ENCODE measurements around the gene ADAMTSL5. TPM values are rescaled to one million over a fixed set of nuclear protein-coding genes. Genes with fewer than 3 reads are reported as not detected.

Gene ADAMTSL5
- total and polyA plus RNA-seq, 9 of the 15 experiments (the other 6 are each of a cell fraction or from before 2014, with no cell fraction given), result 1.0 to 11.6 (median 4.1) TPM

DNA sequence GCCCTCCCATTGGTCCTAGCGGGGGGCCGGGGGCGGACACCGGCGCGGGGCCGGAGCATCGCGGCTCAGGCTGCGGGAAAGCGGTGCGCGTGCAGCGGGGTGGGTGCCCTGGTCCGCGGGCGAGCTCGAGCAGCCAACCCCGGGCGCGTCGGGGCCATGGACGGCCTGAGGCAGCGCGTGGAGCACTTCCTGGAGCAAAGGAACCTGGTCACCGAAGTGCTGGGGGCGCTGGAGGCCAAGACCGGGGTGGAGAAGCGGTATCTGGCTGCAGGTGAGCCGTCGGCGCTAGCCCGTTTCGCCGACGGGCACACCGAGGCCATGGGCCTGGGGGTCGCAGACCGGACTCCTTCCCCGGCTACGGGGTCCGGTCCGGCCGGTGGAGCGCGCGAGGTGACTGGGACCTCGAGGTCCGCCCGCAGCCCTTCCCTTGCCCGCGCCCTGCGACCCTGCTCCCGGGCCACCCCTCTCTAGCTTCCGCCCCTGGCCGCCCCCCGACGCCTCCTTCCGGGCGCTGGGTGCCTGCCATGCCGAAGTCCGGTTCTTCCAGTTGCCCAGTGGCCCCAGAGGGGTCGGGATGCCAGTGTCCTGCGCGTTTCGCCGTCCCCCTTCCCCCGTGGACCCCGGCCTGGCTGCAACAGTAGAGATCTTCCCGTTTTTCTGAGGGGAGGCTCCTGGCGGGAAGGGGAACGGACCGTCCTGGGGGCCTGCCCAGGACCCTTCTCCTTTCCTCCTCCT lies 21.5 kb downstream of the ADAMTSL5 start, which contains the start of gene REEP6 (continued):
- TF ChIP-seq U2AF1 (optimal IDR thresholded peaks at IDR 0.05; ENCODE audit: low read depth, low read length), result no peak
- peak; percentile 81 for TF ChIP-seq FUS (optimal IDR thresholded peaks at IDR 0.05; ENCODE audit: low read depth, low read length)
- no peak for TF ChIP-seq CEBPG (CRISPR knock-in tag; IDR thresholded peaks at IDR 0.05)
- TF ChIP-seq CEBPG (tag; conservative IDR thresholded peaks at IDR 0.05 in 1 of 2, IDR thresholded peaks at IDR 0.05 in 1 of 2), result no peak
- no peak for TF ChIP-seq SETDB1 (IDR thresholded peaks at IDR 0.05; ENCODE audit: low read length)
- no peak for TF ChIP-seq MED1 (CRISPR knock-in tag; IDR thresholded peaks at IDR 0.05; ENCODE audit: borderline replicate concordance)
- TF ChIP-seq ILF3 (IDR thresholded peaks at IDR 0.05; ENCODE audit: borderline replicate concordance), result no peak
- peak in 1 of 3 experiments; percentile 23 for TF ChIP-seq YY1 (IDR thresholded peaks at IDR 0.05; ENCODE audit: borderline replicate concordance in 1 of 3, control insufficient read depth in 1 of 3, extremely low read depth in 1 of 3, insufficient read depth in 3 of 3, insufficient read length in 1 of 3, insufficient replicate concordance in 2 of 3, low read depth in 1 of 3, low read length in 2 of 3)
- no peak for TF ChIP-seq ZNF766 (CRISPR knock-in tag; conservative IDR thresholded peaks at IDR 0.05)
- TF ChIP-seq ZNF217 (CRISPR knock-in tag; IDR thresholded peaks at IDR 0.05), result no peak
- no peak for TF ChIP-seq E2F5 (CRISPR knock-in tag; IDR thresholded peaks at IDR 0.05)
- TF ChIP-seq NCOA1 (IDR thresholded peaks at IDR 0.05; ENCODE audit: low read depth), result no peak
- TF ChIP-seq HNRNPL (IDR thresholded peaks at IDR 0.05; ENCODE audit: low read depth, low read length), result 0 out of 2 replicates have a peak, but pooled peaks have one; percentile 22
- TF ChIP-seq TBP (optimal IDR thresholded peaks at IDR 0.05; ENCODE audit: low read depth, low read length), result peak; percentile 51
- no peak for TF ChIP-seq ZNF224 (CRISPR knock-in tag; IDR thresholded peaks at IDR 0.05)
- no peak for TF ChIP-seq NFXL1 (CRISPR knock-in tag; IDR thresholded peaks at IDR 0.05)
- TF ChIP-seq SFPQ (IDR thresholded peaks at IDR 0.05; ENCODE audit: low read depth, low read length), result no peak
- no peak for TF ChIP-seq RBM14 (IDR thresholded peaks at IDR 0.05; ENCODE audit: borderline replicate concordance, insufficient read depth, low read depth, low read length)
- no peak for TF ChIP-seq JUN (IDR thresholded peaks at IDR 0.05; ENCODE audit: borderline replicate concordance, low read depth, low read length)
- no peak for TF ChIP-seq JUN (CRISPR knock-in tag; IDR thresholded peaks at IDR 0.05; ENCODE audit: borderline replicate concordance)
- no peak for TF ChIP-seq NBN (IDR thresholded peaks at IDR 0.05; ENCODE audit: low read depth)
- TF ChIP-seq KLF16 (IDR thresholded peaks at IDR 0.05), result no peak
- no peak for TF ChIP-seq ATF1 (CRISPR knock-in tag; IDR thresholded peaks at IDR 0.05)
- TF ChIP-seq ATF1 (tag; IDR thresholded peaks at IDR 0.05), result peak; percentile 5; the same call in 1 of the 2 replicates
- no peak for TF ChIP-seq RBM34 (IDR thresholded peaks at IDR 0.05; ENCODE audit: borderline replicate concordance, insufficient read depth, low read length)
- TF ChIP-seq BHLHE40 (IDR thresholded peaks at IDR 0.05; ENCODE audit: low read length), result peak; percentile 45
- no peak for TF ChIP-seq ARID1B (IDR thresholded peaks at IDR 0.05)
